ENCODE measurements around the gene INS. TPM values are rescaled to one million over a fixed set of nuclear protein-coding genes. Genes with fewer than 3 reads are reported as not detected.

INS gene
- polyA plus RNA-seq, 1 experiment: not detected

- Histone ChIP-seq H3K9me3 (ENCODE audit: control insufficient read depth, insufficient read depth, low read length) (no peaks in the 10 kb centered on the region; the same call in 1 of the 2 replicates), H3K27ac (ENCODE audit: low read depth, low read length) (no peak overlapping the region), H3K27me3 (ENCODE audit: control insufficient read depth, insufficient read depth, low read length) (peaks cover 3% of the 10 kb centered on the region), H3K4me3 (ENCODE audit: low read depth, low read length) (no peak overlapping the region)
- no peak for DNase-seq (ENCODE audit: low read depth, low spot score)
- TF ChIP-seq CTCF (IDR thresholded peaks at IDR 0.05; ENCODE audit: low read depth, low read length): no peak
- CTCF ChIA-PET: no interaction called here
- POLR2A ChIA-PET: no interaction called here
Observed at GRCh38 chr11:2177076-2177475, 16.1 kb upstream of the INS start.

GRCh38 chr11:2176389-2176900 lies 15.4 kb upstream of the INS start:
- POLR2A ChIA-PET: no interaction called here
- CTCF ChIA-PET: no interaction called here
- Histone ChIP-seq H3K27ac (ENCODE audit: low read depth, low read length) (no peak overlapping the region), H3K9me3 (ENCODE audit: control insufficient read depth, insufficient read depth, low read length) (no peaks in the 10 kb centered on the region; the same call in 1 of the 2 replicates), H3K27me3 (ENCODE audit: control insufficient read depth, insufficient read depth, low read length) (peaks cover 3% of the 10 kb centered on the region), H3K4me3 (ENCODE audit: low read depth, low read length) (no peak overlapping the region)
- no peak for TF ChIP-seq CTCF (IDR thresholded peaks at IDR 0.05; ENCODE audit: low read depth, low read length)
- no peak for DNase-seq (ENCODE audit: low read depth, low spot score)

GRCh38 chr11:2175659-2176058 lies 14.7 kb upstream of the INS start:
- no peak overlapping the region for H3K27ac ChIP-seq (ENCODE audit: low read depth, low read length)
- POLR2A ChIA-PET: no interaction called here
- CTCF ChIA-PET: no interaction called here
- TF ChIP-seq CTCF (IDR thresholded peaks at IDR 0.05; ENCODE audit: low read depth, low read length): no peak
- no peak overlapping the region for H3K4me3 ChIP-seq (ENCODE audit: low read depth, low read length)
- no peaks in the 10 kb centered on the region; the same call in 1 of the 2 replicates for H3K9me3 ChIP-seq (ENCODE audit: control insufficient read depth, insufficient read depth, low read length)
- no peak for DNase-seq (ENCODE audit: low read depth, low spot score)
- peaks cover 3% of the 10 kb centered on the region for H3K27me3 ChIP-seq (ENCODE audit: control insufficient read depth, insufficient read depth, low read length)

GRCh38 chr11:2174361-2174760 lies 13.4 kb upstream of the INS start:
- no peak for DNase-seq (ENCODE audit: low read depth, low spot score)
- no peak overlapping the region for H3K27ac ChIP-seq (ENCODE audit: low read depth, low read length)
- H3K4me3 ChIP-seq (ENCODE audit: low read depth, low read length): no peak overlapping the region
- no peaks in the 10 kb centered on the region; the same call in 1 of the 2 replicates for H3K9me3 ChIP-seq (ENCODE audit: control insufficient read depth, insufficient read depth, low read length)
- peaks cover 6% of the 10 kb centered on the region for H3K27me3 ChIP-seq (ENCODE audit: control insufficient read depth, insufficient read depth, low read length)
- POLR2A ChIA-PET: no interaction called here
- no peak for TF ChIP-seq CTCF (IDR thresholded peaks at IDR 0.05; ENCODE audit: low read depth, low read length)
- CTCF ChIA-PET: no interaction called here

GRCh38 chr11:2173761-2174160 lies 12.8 kb upstream of the INS start:
- POLR2A ChIA-PET: no interaction called here
- Histone ChIP-seq H3K9me3 (ENCODE audit: control insufficient read depth, insufficient read depth, low read length) (no peaks in the 10 kb centered on the region; the same call in 1 of the 2 replicates), H3K4me3 (ENCODE audit: low read depth, low read length) (no peak overlapping the region), H3K27me3 (ENCODE audit: control insufficient read depth, insufficient read depth, low read length) (peaks cover 9% of the 10 kb centered on the region), H3K27ac (ENCODE audit: low read depth, low read length) (no peak overlapping the region)
- TF ChIP-seq CTCF (IDR thresholded peaks at IDR 0.05; ENCODE audit: low read depth, low read length): no peak
- no peak for DNase-seq (ENCODE audit: low read depth, low spot score)
- CTCF ChIA-PET: interaction anchor here (0.6 kb wide), 1 partner anchor 22 kb away, joined by 3 read pairs; no protein-coding TSS in a partner anchor

All from AG04450 (cell line).